GM12864 (cell line): ENCODE data around the gene KLHDC3.
A peak's percentile ranks its signal among the peaks of the same experiment; 100 is the strongest.

Source experiments
- DNase-seq: peaks from one replicate; pipeline ENCODE4 v3.0.0-alpha.2; 2011; ENCODE audit warnings: low read depth
- H3K4me3 ChIP-seq: 2 replicates; pipeline ENCODE4 v1.5.1; 2011; ENCODE audit warnings: mild to moderate bottlenecking, low read depth, low read length, control low read depth
- CTCF ChIP-seq: IDR thresholded peaks from 2 replicates; pipeline ENCODE4 v1.5.1; 2011; ENCODE audit warnings: low read depth, mild to moderate bottlenecking, moderate library complexity, low read length, control low read depth, inconsistent platforms; ENCODE audit errors: missing control alignments

Gene KLHDC3

GRCh38 chr6:43007126-43007525, 6.9 kb upstream of the KLHDC3 start:
- no peak for TF ChIP-seq CTCF
- no peak overlapping the region for H3K4me3 ChIP-seq
- no peak for DNase-seq

GRCh38 chr6:43009124-43009523, 4.9 kb upstream of the KLHDC3 start:
- no peak for DNase-seq
- TF ChIP-seq CTCF = peak; percentile 72

GRCh38 chr6:43011207-43011606, 2.8 kb upstream of the KLHDC3 start:
- DNase-seq = no peak
- no peak overlapping the region for H3K4me3 ChIP-seq
- no peak for TF ChIP-seq CTCF

More at GRCh38 chr6:43009124-43009523, 4.9 kb upstream of the KLHDC3 start:
- H3K4me3 ChIP-seq = no peak overlapping the region

GRCh38 chr6:43012364-43012763, 1.7 kb upstream of the KLHDC3 start:
- H3K4me3 ChIP-seq = peak overlapping the region; percentile 77; the same call in 1 of the 2 replicates
- no peak for DNase-seq
- no peak for TF ChIP-seq CTCF

- TF ChIP-seq CTCF = no peak
- DNase-seq = peak; percentile 25
- peak overlapping the region; percentile 77 for H3K4me3 ChIP-seq
Measured at GRCh38 chr6:43013097-43013842, 779 bp upstream of the KLHDC3 start.

- DNase-seq = no peak
- no peak for TF ChIP-seq CTCF
- peak overlapping the region; percentile 82 for H3K4me3 ChIP-seq
Measured at GRCh38 chr6:43014434-43014909, 423 bp downstream of the KLHDC3 start.

- no peak overlapping the region for H3K4me3 ChIP-seq
- DNase-seq = no peak
- no peak for TF ChIP-seq CTCF
Measured at GRCh38 chr6:43016176-43016942, 2.3 kb downstream of the KLHDC3 start.
